Measurements from ENCODE around the gene ARHGAP5. TPM values are rescaled to one million over a fixed set of nuclear protein-coding genes. Genes with fewer than 3 reads are reported as not detected.
A peak's percentile ranks its signal among the peaks of the same experiment; 100 is the strongest.

The ARHGAP5 gene
- total RNA-seq, 1 donor = 89.5 TPM

GRCh38 chr14:32166924-32167323 lies 89.8 kb downstream of the ARHGAP5 start:
- Histone ChIP-seq H3K27me3 (ENCODE audit: insufficient read depth, low read length) (no peaks in the 10 kb centered on the region), H3K4me3 (ENCODE audit: low read length) (no peak overlapping the region), H3K9me3 (ENCODE audit: low read depth, low read length) (no peaks in the 10 kb centered on the region), H3K4me1 (ENCODE audit: insufficient read depth, low read length) (no peaks in the 10 kb centered on the region)

GRCh38 chr14:32167907-32168306 lies 90.8 kb downstream of the ARHGAP5 start:
- Histone ChIP-seq H3K27me3 (ENCODE audit: insufficient read depth, low read length) (no peaks in the 10 kb centered on the region), H3K4me1 (ENCODE audit: insufficient read depth, low read length) (no peaks in the 10 kb centered on the region), H3K4me3 (ENCODE audit: low read length) (no peak overlapping the region), H3K9me3 (ENCODE audit: low read depth, low read length) (no peaks in the 10 kb centered on the region)

- no peaks in the 10 kb centered on the region for H3K9me3 ChIP-seq (ENCODE audit: low read depth, low read length)
- H3K27me3 ChIP-seq (ENCODE audit: insufficient read depth, low read length) = no peaks in the 10 kb centered on the region
- H3K4me1 ChIP-seq (ENCODE audit: insufficient read depth, low read length) = no peaks in the 10 kb centered on the region
- no peak overlapping the region for H3K4me3 ChIP-seq (ENCODE audit: low read length)
Measured at GRCh38 chr14:32169191-32169590, 92.1 kb downstream of the ARHGAP5 start.

GRCh38 chr14:32171469-32171868 lies 94.4 kb downstream of the ARHGAP5 start:
- no peaks in the 10 kb centered on the region for H3K4me1 ChIP-seq (ENCODE audit: insufficient read depth, low read length)
- H3K27me3 ChIP-seq (ENCODE audit: insufficient read depth, low read length) = no peaks in the 10 kb centered on the region
- no peaks in the 10 kb centered on the region for H3K9me3 ChIP-seq (ENCODE audit: low read depth, low read length)
- no peak overlapping the region for H3K4me3 ChIP-seq (ENCODE audit: low read length)

- Histone ChIP-seq H3K9me3 (ENCODE audit: low read depth, low read length) (peaks cover 6% of the 10 kb centered on the region), H3K4me1 (ENCODE audit: insufficient read depth, low read length) (no peaks in the 10 kb centered on the region), H3K4me3 (ENCODE audit: low read length) (no peak overlapping the region), H3K27me3 (ENCODE audit: insufficient read depth, low read length) (peaks cover 6% of the 10 kb centered on the region)
Measured at GRCh38 chr14:32183151-32184058, 106.3 kb downstream of the ARHGAP5 start.

GRCh38 chr14:32185097-32185496 lies 108.0 kb downstream of the ARHGAP5 start:
- no peaks in the 10 kb centered on the region for H3K4me1 ChIP-seq (ENCODE audit: insufficient read depth, low read length)
- peaks cover 6% of the 10 kb centered on the region for H3K27me3 ChIP-seq (ENCODE audit: insufficient read depth, low read length)
- H3K4me3 ChIP-seq (ENCODE audit: low read length) = no peak overlapping the region
- peaks cover 6% of the 10 kb centered on the region for H3K9me3 ChIP-seq (ENCODE audit: low read depth, low read length)

- Histone ChIP-seq H3K27me3 (ENCODE audit: insufficient read depth, low read length) (peaks cover 3% of the 10 kb centered on the region), H3K9me3 (ENCODE audit: low read depth, low read length) (peaks cover 6% of the 10 kb centered on the region), H3K4me1 (ENCODE audit: insufficient read depth, low read length) (no peaks in the 10 kb centered on the region), H3K4me3 (ENCODE audit: low read length) (no peak overlapping the region)
Measured at GRCh38 chr14:32186248-32186647, 109.1 kb downstream of the ARHGAP5 start.

- Histone ChIP-seq H3K4me3 (ENCODE audit: low read length) (no peak overlapping the region), H3K4me1 (ENCODE audit: insufficient read depth, low read length) (no peaks in the 10 kb centered on the region), H3K27me3 (ENCODE audit: insufficient read depth, low read length) (no peaks in the 10 kb centered on the region), H3K9me3 (ENCODE audit: low read depth, low read length) (peaks cover 6% of the 10 kb centered on the region)
Measured at GRCh38 chr14:32189811-32190210, 112.7 kb downstream of the ARHGAP5 start.

GRCh38 chr14:32190673-32191072 lies 113.6 kb downstream of the ARHGAP5 start:
- Histone ChIP-seq H3K27me3 (ENCODE audit: insufficient read depth, low read length) (no peaks in the 10 kb centered on the region), H3K4me1 (ENCODE audit: insufficient read depth, low read length) (no peaks in the 10 kb centered on the region), H3K4me3 (ENCODE audit: low read length) (no peak overlapping the region), H3K9me3 (ENCODE audit: low read depth, low read length) (no peaks in the 10 kb centered on the region)

- Histone ChIP-seq H3K9me3 (ENCODE audit: low read depth, low read length) (no peaks in the 10 kb centered on the region), H3K27me3 (ENCODE audit: insufficient read depth, low read length) (no peaks in the 10 kb centered on the region), H3K4me3 (ENCODE audit: low read length) (no peak overlapping the region), H3K4me1 (ENCODE audit: insufficient read depth, low read length) (no peaks in the 10 kb centered on the region)
Measured at GRCh38 chr14:32192712-32193373, 115.7 kb downstream of the ARHGAP5 start.

GRCh38 chr14:32193532-32193931 lies 116.4 kb downstream of the ARHGAP5 start:
- H3K27me3 ChIP-seq (ENCODE audit: insufficient read depth, low read length) = no peaks in the 10 kb centered on the region
- no peaks in the 10 kb centered on the region for H3K9me3 ChIP-seq (ENCODE audit: low read depth, low read length)
- no peaks in the 10 kb centered on the region for H3K4me1 ChIP-seq (ENCODE audit: insufficient read depth, low read length)
- H3K4me3 ChIP-seq (ENCODE audit: low read length) = no peak overlapping the region

GRCh38 chr14:32195636-32196035 lies 118.5 kb downstream of the ARHGAP5 start:
- Histone ChIP-seq H3K4me3 (ENCODE audit: low read length) (no peak overlapping the region), H3K9me3 (ENCODE audit: low read depth, low read length) (no peaks in the 10 kb centered on the region), H3K4me1 (ENCODE audit: insufficient read depth, low read length) (peaks cover under 1% of the 10 kb centered on the region), H3K27me3 (ENCODE audit: insufficient read depth, low read length) (no peaks in the 10 kb centered on the region)

- Histone ChIP-seq H3K4me1 (ENCODE audit: insufficient read depth, low read length) (peaks cover 24% of the 10 kb centered on the region), H3K9me3 (ENCODE audit: low read depth, low read length) (no peaks in the 10 kb centered on the region), H3K27me3 (ENCODE audit: insufficient read depth, low read length) (peaks cover 3% of the 10 kb centered on the region), H3K4me3 (ENCODE audit: low read length) (no peak overlapping the region)
Measured at GRCh38 chr14:32197919-32198318, 120.8 kb downstream of the ARHGAP5 start.

- H3K9me3 ChIP-seq (ENCODE audit: low read depth, low read length) = no peaks in the 10 kb centered on the region
- peak overlapping the region; percentile 64 for H3K4me3 ChIP-seq (ENCODE audit: low read length)
- peaks cover 12% of the 10 kb centered on the region for H3K27me3 ChIP-seq (ENCODE audit: insufficient read depth, low read length)
- peaks cover 37% of the 10 kb centered on the region for H3K4me1 ChIP-seq (ENCODE audit: insufficient read depth, low read length)
Measured at GRCh38 chr14:32200368-32201192, 123.5 kb downstream of the ARHGAP5 start.

All from mononuclear cell (primary cell).